BE2C (cell line): ENCODE results near the gene SLC15A1.

Experiments
- DNase-seq: peaks from one replicate; pipeline ENCODE4 v3.0.0-alpha.2; 2020
- H3K27me3 ChIP-seq: fragments of 250-450 bp; sonication (Bioruptor Pico); 2 replicates; pipeline ENCODE4 v1.5.1; 2020; ENCODE audit warnings: mild to moderate bottlenecking
- H3K36me3 ChIP-seq: fragments of 250-450 bp; sonication (Bioruptor Pico); 2 replicates; pipeline ENCODE4 v1.5.1; 2020; ENCODE audit warnings: mild to moderate bottlenecking
- H3K4me1 ChIP-seq: fragments of 250-450 bp; sonication (Bioruptor Pico); 2 replicates; pipeline ENCODE4 v1.5.1; 2020
- H3K4me3 ChIP-seq: 2 replicates; pipeline ENCODE4 v1.5.1; 2011; ENCODE audit warnings: low read depth, low read length
- H3K9me3 ChIP-seq: fragments of 250-450 bp; sonication (Bioruptor Pico); 2 replicates; pipeline ENCODE4 v1.5.1; 2020
- CTCF ChIP-seq: IDR thresholded peaks from 2 replicates; pipeline ENCODE4 v1.5.1; 2012; ENCODE audit warnings: mild to moderate bottlenecking, low read depth, low read length

SLC15A1 gene

DNA sequence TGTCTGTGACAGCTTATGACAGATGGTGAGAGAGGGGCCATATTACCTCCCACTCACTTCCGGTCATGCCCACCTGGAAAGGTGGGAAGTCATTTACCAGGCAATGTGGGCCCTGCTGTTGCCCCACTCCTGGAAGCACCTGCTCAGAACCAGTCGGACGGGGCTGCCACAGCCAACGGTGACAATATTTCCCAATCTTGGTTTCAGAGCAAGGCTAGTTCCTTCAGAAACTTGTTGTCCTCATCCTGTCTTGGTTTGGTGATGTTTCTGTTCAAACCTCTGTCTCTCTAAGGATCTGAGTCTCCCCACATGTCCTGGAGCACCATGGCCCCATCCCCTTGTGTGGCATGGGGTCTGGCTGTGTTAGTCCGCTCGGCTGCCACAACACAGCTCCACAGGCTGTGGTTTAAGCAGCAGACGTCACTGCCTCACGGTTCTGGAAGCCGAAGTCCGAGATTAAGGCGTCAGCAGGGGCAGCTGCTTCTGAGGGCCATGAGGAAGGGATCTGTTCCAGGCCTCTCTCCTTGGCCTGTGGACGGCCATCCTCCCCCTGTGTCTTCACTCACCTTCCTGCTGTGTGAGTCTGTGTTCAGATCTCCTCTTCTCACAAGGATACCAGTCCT is 31.5 kb upstream of the SLC15A1 start:
- Histone ChIP-seq H3K4me3 (no peak overlapping the region), H3K36me3 (no peaks in the 10 kb centered on the region), H3K27me3 (no peaks in the 10 kb centered on the region; the same call in 1 of the 2 replicates), H3K9me3 (no peaks in the 10 kb centered on the region), H3K4me1 (no peaks in the 10 kb centered on the region)
- no peak for TF ChIP-seq CTCF
- no peak for DNase-seq

DNA sequence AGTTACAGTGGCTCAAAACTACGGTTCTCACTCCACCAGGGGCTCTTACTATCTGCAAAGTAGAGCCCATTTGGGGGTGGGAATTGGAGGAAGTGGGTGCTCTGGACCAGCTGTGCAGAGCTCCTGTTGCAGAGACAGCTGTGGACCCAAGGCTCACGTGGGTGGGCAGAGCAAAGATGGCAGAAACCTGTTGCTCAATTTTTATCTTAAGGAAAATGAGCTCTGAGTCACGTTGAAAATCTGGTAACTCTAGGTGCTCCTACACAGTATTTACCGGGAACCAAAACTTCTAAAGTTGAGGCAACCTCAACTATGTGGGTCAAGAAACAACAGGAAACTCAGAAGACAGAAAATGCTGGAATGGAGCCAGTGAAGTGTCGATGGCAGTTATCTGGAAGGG is 30.2 kb upstream of the SLC15A1 start:
- no peak for DNase-seq
- no peaks in the 10 kb centered on the region for H3K4me1 ChIP-seq
- TF ChIP-seq CTCF: no peak
- H3K36me3 ChIP-seq: no peaks in the 10 kb centered on the region
- no peaks in the 10 kb centered on the region; the same call in 1 of the 2 replicates for H3K27me3 ChIP-seq
- H3K9me3 ChIP-seq: no peaks in the 10 kb centered on the region
- H3K4me3 ChIP-seq: no peak overlapping the region

- no peak overlapping the region for H3K4me3 ChIP-seq
- H3K27me3 ChIP-seq: no peaks in the 10 kb centered on the region; the same call in 1 of the 2 replicates
- H3K36me3 ChIP-seq: no peaks in the 10 kb centered on the region
- DNase-seq: no peak
- no peak for TF ChIP-seq CTCF
- no peaks in the 10 kb centered on the region for H3K4me1 ChIP-seq
- no peaks in the 10 kb centered on the region for H3K9me3 ChIP-seq
Measured at GRCh38 chr13:98781905-98782304, 29.4 kb upstream of the SLC15A1 start.

DNA sequence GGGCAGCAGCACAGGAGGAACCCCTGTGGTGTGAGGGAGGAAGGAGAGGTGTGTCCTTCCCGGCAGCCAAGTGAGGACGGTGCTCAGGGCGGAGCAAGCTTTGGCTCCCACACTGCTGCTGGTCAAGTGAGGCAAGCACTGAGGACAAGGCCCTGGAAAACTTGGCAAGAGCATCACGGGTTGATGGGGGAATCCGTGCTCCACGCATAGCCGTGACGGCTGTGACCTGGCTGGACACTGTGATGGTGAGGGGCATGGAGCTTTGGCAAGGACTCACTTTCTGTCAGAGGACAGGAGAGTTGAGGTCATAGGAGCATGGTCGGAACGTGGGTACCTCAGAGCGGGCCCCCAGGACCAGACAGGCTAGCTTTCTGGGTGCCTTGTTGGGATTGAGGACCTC is 29.0 kb upstream of the SLC15A1 start:
- Histone ChIP-seq H3K27me3 (no peaks in the 10 kb centered on the region; the same call in 1 of the 2 replicates), H3K4me1 (no peaks in the 10 kb centered on the region), H3K36me3 (no peaks in the 10 kb centered on the region), H3K9me3 (no peaks in the 10 kb centered on the region), H3K4me3 (no peak overlapping the region)
- no peak for TF ChIP-seq CTCF
- DNase-seq: no peak

GRCh38 chr13:98781045-98781444 is 28.6 kb upstream of the SLC15A1 start:
- Histone ChIP-seq H3K27me3 (no peaks in the 10 kb centered on the region; the same call in 1 of the 2 replicates), H3K4me3 (no peak overlapping the region), H3K9me3 (no peaks in the 10 kb centered on the region), H3K36me3 (no peaks in the 10 kb centered on the region), H3K4me1 (no peaks in the 10 kb centered on the region)
- DNase-seq: no peak
- TF ChIP-seq CTCF: no peak

GRCh38 chr13:98780451-98780850 is 28.0 kb upstream of the SLC15A1 start:
- H3K9me3 ChIP-seq: no peaks in the 10 kb centered on the region
- H3K4me3 ChIP-seq: no peak overlapping the region
- no peaks in the 10 kb centered on the region for H3K36me3 ChIP-seq
- no peaks in the 10 kb centered on the region for H3K4me1 ChIP-seq
- no peaks in the 10 kb centered on the region; the same call in 1 of the 2 replicates for H3K27me3 ChIP-seq
- no peak for TF ChIP-seq CTCF
- DNase-seq: no peak
